Inflammatory macrophage treated with lipopolysaccharide for 4 hours (primary cell): ENCODE results near the gene GTSE1.

Experiments used
- DNase-seq: peaks from one replicate; pipeline ENCODE4 v3.0.0-alpha.2; 2020

The GTSE1 gene

GRCh38 chr22:46354176-46354992, 57.7 kb downstream of the GTSE1 start:
- no peak for DNase-seq

- DNase-seq, result no peak
These were observed 58.3 kb downstream of the GTSE1 start for GRCh38 chr22:46354993-46355305.

DNA sequence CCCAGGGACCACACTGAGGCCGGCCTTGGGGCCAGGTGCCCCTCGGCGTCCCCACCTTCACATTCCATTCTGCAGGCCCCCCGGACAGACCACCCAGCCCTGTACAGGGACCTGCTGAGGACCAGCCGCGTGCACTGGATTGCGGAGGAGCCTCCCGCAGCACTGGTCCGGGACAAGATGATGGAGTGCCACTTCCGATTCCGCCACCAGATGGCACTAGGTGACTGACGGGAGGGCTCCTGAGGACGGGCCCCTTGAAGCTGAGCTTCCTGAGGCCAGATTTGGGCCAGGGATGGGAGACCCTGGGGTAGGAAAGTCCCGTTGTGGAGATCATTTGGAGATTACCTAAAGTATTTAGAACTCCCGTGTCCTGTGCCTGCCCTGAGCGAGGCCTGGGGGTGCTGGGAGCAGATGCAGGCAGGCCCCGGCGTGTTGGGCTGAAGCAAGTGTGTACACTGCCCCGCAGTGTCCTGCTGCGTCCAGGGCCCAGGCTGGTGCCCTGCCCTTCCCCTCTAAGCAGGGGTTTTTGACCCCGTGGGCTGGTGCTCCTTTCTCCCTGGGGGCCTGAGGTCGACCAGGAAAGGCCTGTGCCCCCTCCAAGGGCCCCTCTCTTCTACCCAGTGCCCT, 58.8 kb downstream of the GTSE1 start:
- DNase-seq, result peak; percentile 55

DNA sequence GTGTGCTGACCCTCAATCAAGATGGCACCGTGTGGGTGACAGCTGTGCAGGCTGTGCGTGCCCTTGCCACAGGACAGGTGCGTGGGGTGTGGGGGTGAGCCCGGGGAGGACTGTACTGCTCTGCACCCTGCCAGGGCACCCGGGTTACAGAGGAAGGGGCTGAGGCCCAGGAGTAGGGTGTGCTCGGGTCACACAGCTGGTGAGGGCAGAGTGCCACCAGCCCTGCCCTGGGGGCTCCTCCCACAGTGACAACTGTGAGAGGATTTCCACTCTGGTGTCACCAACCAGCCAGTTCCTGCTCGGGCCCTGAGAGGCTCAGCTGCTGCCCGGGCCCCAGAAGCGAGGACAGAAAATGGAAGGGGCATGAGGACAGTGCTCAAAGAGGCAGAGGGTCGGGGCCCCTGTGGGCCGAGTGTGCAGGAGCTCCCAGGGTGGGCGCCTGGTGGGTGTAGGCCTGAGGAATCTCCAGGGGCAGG, 59.4 kb downstream of the GTSE1 start:
- DNase-seq, result no peak

- no peak for DNase-seq
These were observed 60.1 kb downstream of the GTSE1 start for GRCh38 chr22:46356496-46357480.

GRCh38 chr22:46357711-46358520, 61.2 kb downstream of the GTSE1 start:
- DNase-seq, result no peak

DNA sequence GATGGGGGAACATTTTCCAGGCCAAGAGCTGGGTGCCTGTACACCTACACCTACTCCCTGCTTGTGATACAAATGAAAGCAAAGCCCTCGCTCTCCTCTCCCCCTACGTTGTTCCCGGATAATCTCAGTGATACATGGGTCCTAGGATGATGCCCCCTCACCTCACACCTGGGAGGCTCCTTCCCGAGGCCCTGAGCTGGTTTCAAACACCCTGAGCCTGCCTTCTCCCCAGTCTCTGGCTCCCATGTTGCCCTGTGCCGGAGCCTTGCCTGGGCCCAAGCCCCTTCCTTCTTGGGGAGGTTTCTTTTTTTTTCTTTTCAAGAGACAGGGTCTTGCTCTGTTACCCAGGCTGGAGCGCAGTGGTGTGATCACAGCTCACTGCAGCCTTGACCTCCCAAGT, 62.1 kb downstream of the GTSE1 start:
- DNase-seq, result no peak

DNA sequence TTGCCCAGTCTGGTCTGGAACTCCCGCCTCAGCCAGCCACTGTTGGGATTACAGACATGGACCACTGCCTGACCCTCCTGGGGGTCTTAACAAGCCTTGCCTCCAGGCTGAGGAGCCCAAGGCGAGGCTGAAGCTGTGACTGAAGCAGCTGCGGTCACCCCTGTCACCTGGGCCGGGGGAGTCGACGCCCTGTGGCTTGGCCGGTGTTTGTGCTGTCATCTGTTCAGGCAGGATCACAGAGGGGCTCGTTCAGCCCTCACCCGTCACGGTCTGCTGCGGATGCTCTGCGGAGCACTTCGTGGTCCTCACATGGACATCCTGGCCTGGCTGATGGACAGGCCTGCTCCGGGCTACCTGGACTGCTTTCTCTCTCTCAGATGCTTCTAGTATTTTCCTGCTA, 62.7 kb downstream of the GTSE1 start:
- no peak for DNase-seq

- DNase-seq, result no peak
These were observed 63.4 kb downstream of the GTSE1 start for GRCh38 chr22:46360097-46360496.

- DNase-seq, result no peak
These were observed 64.2 kb downstream of the GTSE1 start for GRCh38 chr22:46360891-46361290.

DNA sequence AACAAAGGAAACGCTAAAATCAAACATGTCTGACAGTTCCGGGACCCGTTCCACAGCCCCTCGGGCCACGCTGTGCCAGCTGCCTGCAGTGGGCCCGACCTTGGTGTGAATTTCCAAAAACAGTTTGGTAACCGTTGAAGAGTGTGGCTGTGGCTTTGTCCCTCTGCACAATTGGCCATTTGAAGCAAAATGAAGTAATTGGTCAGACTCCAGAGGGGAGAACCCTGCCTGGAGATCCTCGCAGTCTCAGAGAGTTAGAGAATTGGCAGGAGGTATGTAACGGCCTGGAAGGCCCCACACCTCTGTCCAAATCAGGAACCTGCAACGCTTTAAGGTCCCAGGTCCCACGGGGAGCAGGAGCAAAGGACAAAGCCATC, 65.1 kb downstream of the GTSE1 start:
- no peak for DNase-seq

DNA sequence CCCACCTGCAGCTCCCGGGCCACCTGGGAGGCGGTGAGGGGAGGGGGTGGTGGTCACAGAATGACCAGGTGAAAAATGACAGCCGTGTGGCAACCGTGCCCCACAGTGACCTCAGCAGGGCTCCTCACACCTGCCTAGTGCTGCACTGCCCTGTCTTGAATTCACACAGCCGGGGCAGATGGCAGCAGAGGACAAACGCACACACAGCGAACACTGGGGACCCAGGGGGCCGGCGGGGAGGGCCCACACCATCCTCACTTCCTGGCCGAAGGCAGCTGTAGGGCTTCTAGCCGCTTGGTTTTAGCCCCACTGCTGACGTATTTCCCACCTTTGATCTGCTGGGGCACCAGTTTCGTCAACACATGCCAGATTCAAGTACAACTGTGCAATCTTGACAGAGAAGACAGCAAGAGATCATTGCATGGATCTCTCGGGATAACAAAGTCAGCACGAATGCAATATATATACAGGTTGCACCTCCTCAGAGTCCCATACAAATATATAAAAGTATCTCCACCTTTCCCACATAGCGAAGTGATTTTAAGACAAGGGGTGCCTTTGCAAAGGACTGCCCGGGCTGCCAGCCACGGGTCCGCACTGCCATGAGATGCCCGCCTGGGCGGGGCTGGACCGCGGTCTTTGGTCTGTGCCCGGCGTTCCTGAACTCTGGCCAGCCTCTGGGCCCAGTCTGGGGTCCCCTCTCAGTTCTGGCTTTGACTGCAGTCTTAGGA, 65.7 kb downstream of the GTSE1 start:
- DNase-seq, result no peak

DNA sequence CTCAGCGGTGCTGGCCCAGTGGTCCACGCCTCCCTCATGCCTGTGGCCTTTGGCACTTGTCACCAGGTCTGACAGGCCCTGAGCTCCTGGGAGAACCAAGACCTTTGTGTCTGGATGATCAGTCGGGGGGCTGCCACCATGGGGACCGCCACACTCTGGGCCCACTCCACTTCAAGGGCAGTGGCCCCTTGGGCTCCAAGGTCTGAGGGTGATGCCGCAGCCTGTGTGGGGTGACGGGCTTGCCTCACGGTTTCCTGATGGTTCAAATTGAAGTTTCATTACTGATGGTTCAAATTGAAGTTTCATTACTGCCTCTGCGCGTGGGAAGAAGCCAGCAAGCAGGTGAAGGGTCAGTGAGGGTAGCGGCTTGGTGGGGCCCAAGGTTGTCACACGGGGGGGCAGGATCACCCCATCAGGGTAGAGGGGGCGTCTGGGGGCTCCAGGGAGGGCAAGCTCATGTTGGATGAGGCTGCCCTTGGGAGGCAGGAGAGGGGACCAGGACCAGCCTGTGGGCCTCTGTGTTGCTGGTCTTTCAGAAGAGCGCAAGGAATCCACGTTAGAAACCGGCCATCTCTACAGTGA, 66.4 kb downstream of the GTSE1 start:
- no peak for DNase-seq

DNA sequence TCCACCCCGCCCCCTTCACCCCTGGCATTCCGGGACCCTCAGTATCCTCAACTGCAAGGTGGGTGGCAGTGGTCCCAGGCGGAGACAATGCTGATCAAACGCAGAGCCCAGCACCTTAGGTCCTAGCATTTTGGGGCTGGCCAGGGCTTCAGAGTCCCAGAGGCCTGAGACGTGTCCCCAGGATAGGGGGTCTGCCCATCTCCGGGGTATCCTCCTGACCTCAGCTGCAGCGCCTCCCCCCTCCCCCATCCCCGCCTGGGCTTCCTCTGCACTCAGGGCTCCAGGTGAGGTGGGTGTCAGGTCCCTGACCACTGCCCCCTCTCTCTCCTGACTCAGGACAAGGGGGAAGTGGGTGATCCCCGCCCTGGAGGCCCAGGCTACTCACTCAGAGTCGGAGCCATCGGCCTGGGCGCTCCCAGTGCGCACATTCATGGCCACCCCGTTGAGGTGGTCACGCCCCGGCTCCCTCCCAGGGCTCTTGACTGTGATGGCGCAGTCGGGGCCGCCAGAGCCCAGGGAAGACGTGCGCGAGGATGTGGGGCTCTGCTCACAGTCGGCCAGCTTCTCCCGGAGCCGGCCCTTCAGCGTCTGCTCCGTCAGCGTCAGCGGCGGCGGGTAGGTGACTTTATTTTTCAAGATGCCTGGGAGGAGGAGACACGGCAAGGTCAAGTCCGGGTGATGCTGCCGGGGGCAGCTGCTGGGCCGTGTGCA, 67.1 kb downstream of the GTSE1 start:
- DNase-seq, result no peak

DNA sequence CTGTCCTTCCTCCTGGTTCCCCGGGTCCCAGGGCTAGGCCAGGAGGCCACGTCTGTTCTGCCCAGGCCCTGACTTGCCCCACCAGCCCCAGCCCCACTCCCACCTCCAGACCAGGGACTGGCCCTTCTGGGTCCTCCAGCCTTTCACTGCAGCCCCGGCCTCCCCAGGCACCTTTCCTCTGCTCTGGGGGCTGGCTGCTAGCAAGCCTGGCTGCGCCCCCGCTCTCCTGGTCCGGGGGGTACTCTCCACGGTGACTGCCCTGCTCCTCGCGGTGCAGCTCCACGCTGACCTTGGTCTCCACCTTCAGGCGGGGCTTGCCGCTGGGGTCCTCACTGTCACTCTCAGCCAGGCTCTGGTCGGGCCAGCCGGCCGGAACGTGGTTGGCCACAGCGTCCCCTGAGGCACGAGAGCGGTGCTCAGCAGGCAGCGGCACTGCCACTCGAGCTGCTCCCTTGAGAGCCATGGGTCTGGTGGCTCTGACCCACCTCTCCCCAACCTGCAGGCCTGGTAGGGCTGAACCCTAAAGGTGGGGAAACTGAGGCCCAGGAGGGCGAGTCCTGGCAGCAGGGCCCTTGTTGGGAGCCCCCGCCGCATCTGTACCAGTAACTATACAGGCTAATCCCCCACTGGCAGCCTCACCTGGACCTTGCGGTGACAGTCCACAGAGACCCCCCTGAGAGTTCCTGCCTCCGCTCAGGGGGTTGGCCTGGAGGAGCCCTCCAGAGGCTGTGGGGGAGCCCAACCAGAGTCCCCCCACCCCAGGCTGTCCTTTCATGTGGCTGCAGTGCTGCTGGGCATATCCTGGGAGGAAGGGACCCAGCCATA, 67.9 kb downstream of the GTSE1 start:
- DNase-seq, result no peak

- no peak for DNase-seq
These were observed 68.5 kb downstream of the GTSE1 start for GRCh38 chr22:46365166-46365624.

GRCh38 chr22:46366327-46366731, 69.7 kb downstream of the GTSE1 start:
- no peak for DNase-seq

DNA sequence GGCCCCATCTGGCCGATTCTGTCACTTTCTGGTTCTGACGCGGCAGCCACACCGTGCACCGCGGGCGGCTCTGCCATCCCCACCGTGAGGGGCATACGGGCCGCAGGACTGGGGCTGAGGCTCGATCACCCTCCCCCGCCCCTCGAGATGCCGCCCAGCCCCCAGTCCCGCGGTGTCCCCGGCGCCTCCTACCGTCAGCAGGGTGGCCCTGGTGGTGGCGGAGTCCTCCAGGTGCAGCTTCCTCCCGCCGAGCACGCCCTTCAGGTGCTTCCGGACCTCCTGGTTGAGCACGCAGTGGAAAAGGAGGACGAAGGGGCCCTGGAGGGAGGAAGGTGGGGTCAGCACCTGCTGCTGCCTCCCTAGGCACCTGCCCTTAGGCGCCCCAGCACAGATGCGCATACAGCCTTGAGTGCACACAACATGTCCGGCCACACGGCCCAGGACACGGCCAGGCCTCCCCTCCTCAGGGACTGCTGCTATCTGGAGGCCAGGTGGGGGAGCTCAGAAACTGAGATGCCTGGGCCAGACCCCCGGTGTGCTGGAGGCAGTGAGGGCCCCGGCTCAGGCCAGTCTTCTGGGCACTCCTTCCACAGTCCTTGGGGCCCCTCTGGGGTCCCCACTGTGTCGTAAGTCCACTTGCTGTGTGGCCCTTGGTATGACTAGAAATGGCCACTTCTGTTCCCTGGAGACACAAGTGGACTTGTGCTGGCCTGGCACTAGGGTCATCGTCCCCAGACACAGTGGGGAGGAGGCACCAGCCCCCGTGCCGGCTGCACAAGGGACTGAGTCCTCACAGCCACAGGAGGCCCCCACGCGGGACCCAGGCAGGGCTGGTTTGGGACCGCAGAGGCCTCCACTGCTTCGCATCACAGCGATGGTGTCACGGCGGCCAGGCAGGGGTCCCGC, 70.4 kb downstream of the GTSE1 start:
- DNase-seq, result no peak
